NCI-H446 treated with DMSO at 0.1 percent for 48 hours (cell line): ENCODE measurements around the gene PRMT6.
"Not testable (repeated sequence)": the region's sequence is repeated elsewhere in the genome, so short reads cannot be mapped to it uniquely, and the experiment has no call there.

Experiments used
- DNase-seq: peaks from one replicate; lab custom pipeline; 2025; lab: John Stamatoyannopoulos, UW

PRMT6 gene

GRCh38 chr1:107093395-107093794 is 36.9 kb downstream of the PRMT6 start:
- not testable (repeated sequence) for DNase-seq

- DNase-seq = no peak
Observed at GRCh38 chr1:107095647-107096046, 39.2 kb downstream of the PRMT6 start.

GRCh38 chr1:107096690-107097089 is 40.2 kb downstream of the PRMT6 start:
- DNase-seq = no peak

- DNase-seq = no peak
Observed at GRCh38 chr1:107098961-107099360, 42.5 kb downstream of the PRMT6 start.

GRCh38 chr1:107100331-107100984 is 44.0 kb downstream of the PRMT6 start:
- no peak for DNase-seq

- no peak for DNase-seq
Observed at GRCh38 chr1:107105914-107106313, 49.4 kb downstream of the PRMT6 start.
